Endothelial cell of hepatic sinusoid (primary cell): Measurements from ENCODE around the gene DPF3.

ENCODE experiments used
- in situ Hi-C: cut with HindIII; loops from 2 replicates; pipeline ENCODE4 v1.10.0; 2017; ENCODE audit warnings: low sequenced_read_pairs

Gene DPF3

GRCh38 chr14:72845196-72845595 lies 48.7 kb downstream of the DPF3 start:
- in situ Hi-C loops = no loop called here

GRCh38 chr14:72844524-72844923 lies 49.4 kb downstream of the DPF3 start:
- in situ Hi-C loops = no loop called here

GRCh38 chr14:72839753-72840607 lies 53.9 kb downstream of the DPF3 start:
- in situ Hi-C loops = no loop called here

- in situ Hi-C loops = no loop called here
Observed at GRCh38 chr14:72839351-72839750, 54.5 kb downstream of the DPF3 start.

- in situ Hi-C loops = no loop called here
Observed at GRCh38 chr14:72836085-72836484, 57.8 kb downstream of the DPF3 start.

- in situ Hi-C loops = no loop called here
Observed at GRCh38 chr14:72833174-72833573, 60.7 kb downstream of the DPF3 start.

GRCh38 chr14:72830786-72831594 lies 62.9 kb downstream of the DPF3 start:
- in situ Hi-C loops = no loop called here

GRCh38 chr14:72830356-72830755 lies 63.5 kb downstream of the DPF3 start:
- in situ Hi-C loops = no loop called here

GRCh38 chr14:72828604-72829003 lies 65.3 kb downstream of the DPF3 start:
- in situ Hi-C loops = no loop called here

- in situ Hi-C loops = no loop called here
Observed at GRCh38 chr14:72826039-72826438, 67.9 kb downstream of the DPF3 start.

GRCh38 chr14:72825486-72825885 lies 68.4 kb downstream of the DPF3 start:
- in situ Hi-C loops = no loop called here

GRCh38 chr14:72824051-72824450 lies 69.8 kb downstream of the DPF3 start:
- in situ Hi-C loops = loop anchor here (5.0 kb wide), 1 partner anchor 62 kb away; no protein-coding TSS in a partner anchor

- in situ Hi-C loops = loop anchor here (5.0 kb wide), 1 partner anchor 61 kb away; no protein-coding TSS in a partner anchor
Observed at GRCh38 chr14:72822946-72823611, 70.8 kb downstream of the DPF3 start.

- in situ Hi-C loops = no loop called here
Observed at GRCh38 chr14:72818998-72819397, 74.9 kb downstream of the DPF3 start.

GRCh38 chr14:72816287-72816686 lies 77.6 kb downstream of the DPF3 start:
- in situ Hi-C loops = no loop called here

- in situ Hi-C loops = no loop called here
Observed at GRCh38 chr14:72815430-72815829, 78.5 kb downstream of the DPF3 start.

- in situ Hi-C loops = no loop called here
Observed at GRCh38 chr14:72812292-72812851, 81.5 kb downstream of the DPF3 start.

- in situ Hi-C loops = no loop called here
Observed at GRCh38 chr14:72810201-72810600, 83.7 kb downstream of the DPF3 start.

GRCh38 chr14:72809063-72809462 lies 84.8 kb downstream of the DPF3 start:
- in situ Hi-C loops = no loop called here

GRCh38 chr14:72808564-72808963 lies 85.3 kb downstream of the DPF3 start:
- in situ Hi-C loops = no loop called here

GRCh38 chr14:72802588-72802946 lies 91.3 kb downstream of the DPF3 start:
- in situ Hi-C loops = no loop called here
